Ovary (tissue), 3 donors: Measurements from ENCODE around the gene INPP4A.

ENCODE experiments used
- POLR2A ChIP-seq: fragments of 450-650 bp; IDR thresholded peaks from one replicate; pipeline ENCODE4 v1.6.1; 2017; ENCODE audit warnings: antibody characterized with exemption, mild to moderate bottlenecking, moderate library complexity
- TF ChIP-seq, protein P1 (sequence below), 3 donors: fragments of 450-650 bp in 2 of 3; fragments of 200-600 bp in 1 of 3; IDR thresholded peaks; one replicate each; pipeline versions ENCODE4 v1.5.1 to v1.8.0; 2016 to 2022; ENCODE audit warnings: antibody characterized with exemption in 3 of 3, mild to moderate bottlenecking in 1 of 3
- donor health status: DM: no; HTN: no; CAD: no.

DNA sequence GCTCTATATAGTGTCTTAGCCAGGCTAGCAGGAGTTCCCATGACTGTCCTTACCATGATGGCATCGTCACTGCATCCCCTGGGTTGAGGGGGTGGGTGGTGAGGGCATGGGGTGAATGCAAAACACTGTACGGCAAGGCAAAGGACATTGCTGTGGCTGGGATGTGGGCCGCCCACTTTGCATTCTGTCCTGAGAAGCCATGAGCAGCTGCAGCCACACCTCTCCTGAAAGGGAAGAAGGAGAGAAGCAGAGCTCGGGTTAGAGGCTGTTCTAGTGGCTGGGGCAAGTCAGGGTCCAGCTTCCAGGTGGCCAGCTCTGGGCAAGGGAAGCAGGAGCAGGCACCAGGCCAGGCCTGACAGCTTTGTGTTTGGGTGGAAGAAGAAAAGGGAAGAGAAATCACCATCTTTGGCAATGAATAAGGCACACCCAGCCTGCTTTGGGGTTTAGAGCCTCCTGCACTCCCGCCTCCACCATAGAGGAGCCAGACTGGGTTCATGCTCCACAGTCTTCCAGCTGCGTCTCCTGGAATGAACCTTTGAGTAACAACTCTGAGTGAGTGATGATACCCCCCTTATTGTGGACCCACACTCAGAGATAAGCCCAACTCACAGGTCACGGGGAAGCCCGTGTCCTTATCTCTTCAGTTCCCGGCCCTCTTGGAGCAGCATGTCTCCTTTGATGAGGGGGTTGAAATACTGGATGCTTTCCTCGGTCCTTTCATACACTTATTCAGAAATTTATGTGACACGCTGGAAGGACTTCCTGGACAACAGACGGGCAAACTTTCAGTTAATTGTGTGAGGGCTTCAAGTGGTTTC, 63.4 kb downstream of the INPP4A start:
- TF ChIP-seq POLR2A = no peak
- TF ChIP-seq, protein P1, sequence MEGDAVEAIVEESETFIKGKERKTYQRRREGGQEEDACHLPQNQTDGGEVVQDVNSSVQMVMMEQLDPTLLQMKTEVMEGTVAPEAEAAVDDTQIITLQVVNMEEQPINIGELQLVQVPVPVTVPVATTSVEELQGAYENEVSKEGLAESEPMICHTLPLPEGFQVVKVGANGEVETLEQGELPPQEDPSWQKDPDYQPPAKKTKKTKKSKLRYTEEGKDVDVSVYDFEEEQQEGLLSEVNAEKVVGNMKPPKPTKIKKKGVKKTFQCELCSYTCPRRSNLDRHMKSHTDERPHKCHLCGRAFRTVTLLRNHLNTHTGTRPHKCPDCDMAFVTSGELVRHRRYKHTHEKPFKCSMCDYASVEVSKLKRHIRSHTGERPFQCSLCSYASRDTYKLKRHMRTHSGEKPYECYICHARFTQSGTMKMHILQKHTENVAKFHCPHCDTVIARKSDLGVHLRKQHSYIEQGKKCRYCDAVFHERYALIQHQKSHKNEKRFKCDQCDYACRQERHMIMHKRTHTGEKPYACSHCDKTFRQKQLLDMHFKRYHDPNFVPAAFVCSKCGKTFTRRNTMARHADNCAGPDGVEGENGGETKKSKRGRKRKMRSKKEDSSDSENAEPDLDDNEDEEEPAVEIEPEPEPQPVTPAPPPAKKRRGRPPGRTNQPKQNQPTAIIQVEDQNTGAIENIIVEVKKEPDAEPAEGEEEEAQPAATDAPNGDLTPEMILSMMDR (IDR thresholded peaks at IDR 0.05) = no peak
